ENCODE measurements around the gene APBB2.
A peak's percentile ranks its signal among the peaks of the same experiment; 100 is the strongest.

The APBB2 gene

DNA sequence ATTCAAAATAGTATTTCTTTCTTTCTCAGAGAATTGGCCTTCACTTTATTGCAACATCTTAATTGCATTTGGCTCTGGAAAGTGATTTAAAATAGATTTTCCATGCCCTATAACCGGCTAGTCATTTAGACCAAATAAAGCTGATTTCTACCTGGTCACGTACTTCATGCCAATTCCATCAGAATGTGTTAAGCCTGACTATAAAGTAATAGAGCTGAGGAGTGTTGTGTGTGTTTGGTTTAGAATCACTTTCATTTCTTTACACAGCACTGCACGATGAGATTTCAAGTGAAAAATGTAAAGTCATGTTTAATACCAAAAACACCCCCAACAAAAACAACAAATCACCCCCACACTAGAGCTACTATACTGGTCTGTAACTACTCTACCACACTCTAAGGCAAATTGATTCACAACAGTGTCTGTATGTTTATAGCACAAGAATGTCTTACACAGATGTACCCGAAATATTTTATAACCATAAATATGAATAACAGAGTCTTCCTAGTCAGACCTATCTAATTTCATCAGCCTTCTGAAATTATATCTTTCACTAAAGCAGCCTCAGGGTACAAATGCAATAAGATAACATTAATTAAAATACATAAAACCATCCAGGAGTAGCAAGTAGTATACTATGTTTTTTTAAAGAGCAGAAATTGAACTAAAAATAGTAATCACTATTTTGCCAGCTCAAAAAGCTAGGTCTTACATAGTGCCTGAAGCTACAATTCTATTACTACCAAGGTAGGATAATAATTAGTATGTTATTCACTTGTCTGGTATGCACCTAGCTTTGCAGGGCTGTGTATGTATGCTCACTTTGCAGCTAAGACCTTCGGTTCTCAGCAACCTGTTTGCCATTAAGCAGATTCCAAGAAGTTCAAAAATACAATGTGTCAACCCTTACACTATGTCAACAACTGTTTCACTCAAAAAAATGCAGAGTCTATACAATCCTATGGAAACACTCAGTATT lies 28.4 kb downstream of the APBB2 start:
- Histone ChIP-seq H2AK5ac (ENCODE audit: low read length) (no peak overlapping the region), H3K9ac (ENCODE audit: low read length) (no peak overlapping the region), H3K14ac (ENCODE audit: low read length) (no peak overlapping the region), H2BK120ac (ENCODE audit: insufficient read depth, low read length, poor library complexity) (no peak overlapping the region), H3K23ac (ENCODE audit: low read length) (no peak overlapping the region), H2AFZ (ENCODE audit: insufficient read depth, low read length, poor library complexity) (no peak overlapping the region), H3K9me3 (ENCODE audit: insufficient read depth, low read depth, low read length) (no peaks in the 10 kb centered on the region), H2BK12ac (ENCODE audit: low read length) (no peak overlapping the region), H3K79me1 (ENCODE audit: low read length) (peaks cover 5% of the 10 kb centered on the region), H3K18ac (ENCODE audit: low read length) (no peak overlapping the region), H3K27ac (ENCODE audit: low read depth, low read length) (no peak overlapping the region), H4K91ac (ENCODE audit: low read depth, low read length) (no peak overlapping the region), H2BK5ac (ENCODE audit: low read depth, low read length, poor library complexity) (no peak overlapping the region), H3K4me1 (ENCODE audit: control insufficient read depth in 1 of 2, insufficient read depth in 2 of 2, low read length in 2 of 2) (peaks cover 6 to 21% of the 10 kb centered on the region in 2 experiments), H3K27me3 (ENCODE audit: insufficient read depth, low read length) (no peaks in the 10 kb centered on the region), H4K8ac (ENCODE audit: low read depth, low read length) (no peak overlapping the region), H3K4ac (ENCODE audit: low read depth, low read length) (no peak overlapping the region), H3K79me2 (ENCODE audit: control insufficient read depth, insufficient read depth, low read length, poor library complexity) (peaks cover 2% of the 10 kb centered on the region), H4K12ac (ENCODE audit: low read depth, low read length) (no peak overlapping the region), H3K36me3 (ENCODE audit: control insufficient read depth in 1 of 2, insufficient read depth in 2 of 2, low read length in 2 of 2) (no peaks in the 10 kb centered on the region), H3K4me2 (ENCODE audit: low read length) (no peak overlapping the region), H3K4me3 (ENCODE audit: low read depth, low read length) (no peak overlapping the region)
- peak; percentile 77 to 93 for DNase-seq
- no CpG with 5 or more reads among the region's 5 CpGs for WGBS (ENCODE audit: extremely low coverage, insufficient coverage, insufficient read length)

DNA sequence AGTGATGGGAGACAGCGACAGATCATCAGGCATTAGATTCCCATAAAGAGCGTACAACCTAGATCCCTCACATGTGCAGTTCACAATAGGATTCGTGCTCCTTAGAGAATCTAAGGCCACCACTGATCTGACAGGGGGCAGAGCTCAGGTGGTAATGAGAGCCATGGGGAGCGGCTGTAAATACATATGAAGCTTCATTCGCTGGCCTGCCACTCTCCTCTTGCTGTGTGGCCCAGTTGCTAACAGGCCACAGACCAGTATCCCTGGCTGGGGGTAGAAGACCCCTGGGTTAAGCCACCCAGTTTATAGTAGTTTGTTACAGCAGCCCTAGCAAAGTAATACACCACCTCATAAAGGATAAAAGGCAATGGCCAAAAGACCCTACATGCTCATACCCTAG lies 30.3 kb downstream of the APBB2 start:
- H2BK12ac ChIP-seq (ENCODE audit: low read length) = no peak overlapping the region
- H2AK5ac ChIP-seq (ENCODE audit: low read length) = no peak overlapping the region
- no peak overlapping the region for H3K4me3 ChIP-seq (ENCODE audit: low read depth, low read length)
- no CpG with 5 or more reads among the region's 5 CpGs for WGBS (ENCODE audit: extremely low coverage, insufficient coverage, insufficient read length)
- H3K18ac ChIP-seq (ENCODE audit: low read length) = peak overlapping the region; percentile 2
- no peaks in the 10 kb centered on the region for H3K36me3 ChIP-seq (ENCODE audit: control insufficient read depth in 1 of 2, insufficient read depth in 2 of 2, low read length in 2 of 2)
- no peak overlapping the region for H2BK5ac ChIP-seq (ENCODE audit: low read depth, low read length, poor library complexity)
- H3K14ac ChIP-seq (ENCODE audit: low read length) = no peak overlapping the region
- no peak overlapping the region for H3K4ac ChIP-seq (ENCODE audit: low read depth, low read length)
- DNase-seq = no peak
- no peak overlapping the region for H2AFZ ChIP-seq (ENCODE audit: insufficient read depth, low read length, poor library complexity)
- peaks cover 6 to 15% of the 10 kb centered on the region in 2 experiments for H3K4me1 ChIP-seq (ENCODE audit: control insufficient read depth in 1 of 2, insufficient read depth in 2 of 2, low read length in 2 of 2)
- peaks cover 5% of the 10 kb centered on the region for H3K79me1 ChIP-seq (ENCODE audit: low read length)
- no peak overlapping the region for H3K23ac ChIP-seq (ENCODE audit: low read length)
- H4K12ac ChIP-seq (ENCODE audit: low read depth, low read length) = no peak overlapping the region
- H3K27me3 ChIP-seq (ENCODE audit: insufficient read depth, low read length) = no peaks in the 10 kb centered on the region
- H2BK120ac ChIP-seq (ENCODE audit: insufficient read depth, low read length, poor library complexity) = no peak overlapping the region
- H3K27ac ChIP-seq (ENCODE audit: low read depth, low read length) = no peak overlapping the region
- no peaks in the 10 kb centered on the region for H3K9me3 ChIP-seq (ENCODE audit: insufficient read depth, low read depth, low read length)
- no peak overlapping the region for H4K8ac ChIP-seq (ENCODE audit: low read depth, low read length)
- H4K91ac ChIP-seq (ENCODE audit: low read depth, low read length) = peak overlapping the region; percentile 7
- H3K9ac ChIP-seq (ENCODE audit: low read length) = no peak overlapping the region
- H3K4me2 ChIP-seq (ENCODE audit: low read length) = no peak overlapping the region
- peaks cover 2% of the 10 kb centered on the region for H3K79me2 ChIP-seq (ENCODE audit: control insufficient read depth, insufficient read depth, low read length, poor library complexity)

DNA sequence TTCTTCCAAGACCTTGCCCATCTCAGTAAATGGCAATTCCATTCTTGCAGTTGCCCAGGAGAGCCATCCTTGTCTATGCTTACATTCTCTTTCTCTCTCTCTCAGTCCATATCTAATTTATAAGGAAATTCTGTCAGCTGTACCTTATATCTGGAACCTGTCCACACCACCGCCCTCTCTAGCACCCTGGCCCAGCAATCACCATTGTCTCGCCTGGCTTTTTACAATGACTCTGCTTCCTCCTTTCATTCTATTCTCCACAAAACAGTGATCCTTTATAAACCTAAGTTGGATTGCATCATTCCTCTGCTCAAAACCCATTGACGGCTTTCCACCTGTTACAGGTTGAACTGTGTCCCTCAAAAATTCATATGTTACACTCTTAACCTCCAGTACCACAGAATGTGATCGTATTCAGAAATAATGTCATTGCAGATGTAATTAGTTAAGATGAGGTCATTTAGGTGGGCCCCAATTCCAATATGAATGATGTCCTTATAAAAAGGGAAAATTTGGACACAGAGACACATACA lies 31.3 kb downstream of the APBB2 start:
- Histone ChIP-seq H2BK12ac (ENCODE audit: low read length) (no peak overlapping the region), H2AK5ac (ENCODE audit: low read length) (no peak overlapping the region), H3K4ac (ENCODE audit: low read depth, low read length) (no peak overlapping the region), H3K4me1 (ENCODE audit: control insufficient read depth in 1 of 2, insufficient read depth in 2 of 2, low read length in 2 of 2) (peaks cover 2 to 14% of the 10 kb centered on the region in 2 experiments), H3K9ac (ENCODE audit: low read length) (no peak overlapping the region), H4K91ac (ENCODE audit: low read depth, low read length) (no peak overlapping the region), H3K36me3 (ENCODE audit: control insufficient read depth in 1 of 2, insufficient read depth in 2 of 2, low read length in 2 of 2) (no peaks in the 10 kb centered on the region), H4K8ac (ENCODE audit: low read depth, low read length) (no peak overlapping the region), H3K79me1 (ENCODE audit: low read length) (peaks cover 5% of the 10 kb centered on the region), H3K23ac (ENCODE audit: low read length) (no peak overlapping the region), H3K14ac (ENCODE audit: low read length) (no peak overlapping the region), H2BK120ac (ENCODE audit: insufficient read depth, low read length, poor library complexity) (no peak overlapping the region), H3K4me3 (ENCODE audit: low read depth, low read length) (no peak overlapping the region), H4K12ac (ENCODE audit: low read depth, low read length) (no peak overlapping the region), H3K27ac (ENCODE audit: low read depth, low read length) (no peak overlapping the region), H3K27me3 (ENCODE audit: insufficient read depth, low read length) (no peaks in the 10 kb centered on the region), H3K18ac (ENCODE audit: low read length) (no peak overlapping the region), H3K79me2 (ENCODE audit: control insufficient read depth, insufficient read depth, low read length, poor library complexity) (peaks cover 2% of the 10 kb centered on the region), H3K9me3 (ENCODE audit: insufficient read depth, low read depth, low read length) (no peaks in the 10 kb centered on the region), H2AFZ (ENCODE audit: insufficient read depth, low read length, poor library complexity) (no peak overlapping the region), H2BK5ac (ENCODE audit: low read depth, low read length, poor library complexity) (no peak overlapping the region), H3K4me2 (ENCODE audit: low read length) (no peak overlapping the region)
- no peak for DNase-seq
- no CpG with 5 or more reads among the region's 4 CpGs for WGBS (ENCODE audit: extremely low coverage, insufficient coverage, insufficient read length)

DNA sequence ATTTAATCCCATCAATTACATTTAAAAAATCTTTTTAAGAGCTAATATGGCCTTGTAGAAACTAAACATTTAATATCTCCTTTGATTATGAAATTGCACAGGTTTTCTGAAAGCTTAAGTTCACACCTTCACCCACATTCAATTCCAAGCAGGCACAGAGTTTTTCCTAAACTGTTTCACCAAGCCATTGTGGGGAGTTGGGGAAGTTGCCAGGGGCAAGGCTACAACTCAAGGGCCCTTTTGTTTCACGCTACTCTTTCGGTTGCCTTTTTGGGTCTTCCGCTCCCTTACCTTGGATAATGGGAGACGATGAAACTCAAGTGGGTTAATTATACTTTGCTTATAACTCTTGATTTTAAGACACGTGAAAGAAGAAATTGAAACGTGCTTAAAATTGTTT lies 33.3 kb downstream of the APBB2 start:
- Histone ChIP-seq H3K9me3 (ENCODE audit: insufficient read depth, low read depth, low read length) (no peaks in the 10 kb centered on the region), H3K4me3 (ENCODE audit: low read depth, low read length) (no peak overlapping the region), H3K4me1 (ENCODE audit: control insufficient read depth in 1 of 2, insufficient read depth in 2 of 2, low read length in 2 of 2) (peaks cover 2 to 15% of the 10 kb centered on the region in 2 experiments), H2AFZ (ENCODE audit: insufficient read depth, low read length, poor library complexity) (no peak overlapping the region), H4K12ac (ENCODE audit: low read depth, low read length) (no peak overlapping the region), H2BK12ac (ENCODE audit: low read length) (no peak overlapping the region), H3K79me2 (ENCODE audit: control insufficient read depth, insufficient read depth, low read length, poor library complexity) (peaks cover 2% of the 10 kb centered on the region), H3K4ac (ENCODE audit: low read depth, low read length) (no peak overlapping the region), H3K27me3 (ENCODE audit: insufficient read depth, low read length) (no peaks in the 10 kb centered on the region), H3K9ac (ENCODE audit: low read length) (no peak overlapping the region), H2BK120ac (ENCODE audit: insufficient read depth, low read length, poor library complexity) (no peak overlapping the region), H3K36me3 (ENCODE audit: control insufficient read depth in 1 of 2, insufficient read depth in 2 of 2, low read length in 2 of 2) (no peaks in the 10 kb centered on the region), H4K91ac (ENCODE audit: low read depth, low read length) (no peak overlapping the region), H3K18ac (ENCODE audit: low read length) (no peak overlapping the region), H3K27ac (ENCODE audit: low read depth, low read length) (no peak overlapping the region), H2BK5ac (ENCODE audit: low read depth, low read length, poor library complexity) (no peak overlapping the region), H3K23ac (ENCODE audit: low read length) (no peak overlapping the region), H3K14ac (ENCODE audit: low read length) (no peak overlapping the region), H3K4me2 (ENCODE audit: low read length) (no peak overlapping the region), H2AK5ac (ENCODE audit: low read length) (no peak overlapping the region), H3K79me1 (ENCODE audit: low read length) (peaks cover 6% of the 10 kb centered on the region), H4K8ac (ENCODE audit: low read depth, low read length) (no peak overlapping the region)
- WGBS (ENCODE audit: extremely low coverage, insufficient coverage, insufficient read length) = no CpG with 5 or more reads among the region's 6 CpGs
- DNase-seq = no peak
